Gastrocnemius medialis (tissue), 4 donors: ENCODE data around the gene WHRN.

Experiments used
- CTCF ChIP-seq, 5 experiments: fragments of 450-650 bp in 3 of 5; fragments of 200-600 bp in 2 of 5; sonication (generic) in 2 of 5; IDR thresholded peaks in 4 of 5; conservative IDR thresholded peaks in 1 of 5; 1 replicate in 4 of 5; 2 replicates in 1 of 5; pipeline ENCODE4 v1.5.1; 2016 to 2019; ENCODE audit warnings: antibody characterized with exemption in 5 of 5, mild to moderate bottlenecking in 3 of 5, moderate library complexity in 3 of 5
- POLR2A ChIP-seq, 2 donors: fragments of 450-650 bp; IDR thresholded peaks; one replicate each; pipeline ENCODE4 v1.6.1; 2017; ENCODE audit warnings: antibody characterized with exemption in 2 of 2, mild to moderate bottlenecking in 2 of 2, moderate library complexity in 2 of 2

- no peak for TF ChIP-seq CTCF (IDR thresholded peaks at IDR 0.05 in 4 of 5, conservative IDR thresholded peaks at IDR 0.05 in 1 of 5)
- no peak for TF ChIP-seq POLR2A (IDR thresholded peaks at IDR 0.05)
Observed at GRCh38 chr9:114437401-114437893, 67.8 kb downstream of the WHRN start.
